OCI-LY7 (cell line): Measurements from ENCODE around the gene TMEM181. TPM values are rescaled to one million over a fixed set of nuclear protein-coding genes. Genes with fewer than 3 reads are reported as not detected.
"Not testable (repeated sequence)": the region's sequence is repeated elsewhere in the genome, so short reads cannot be mapped to it uniquely, and the experiment has no call there.

Experiments
- BruUV-seq: library from RNA; stranded (reverse); fragments of 400-500 nt; replicated peaks from 2 replicates; lab custom pipeline; 2021; lab: Mats Ljungman, UMichigan
- CTCF ChIA-PET: fragments of 300-600 bp; sonication (Branson Sonifier 250); formaldehyde crosslinking; loops from one replicate; lab custom pipeline; 2022; ENCODE audit warnings: antibody characterized with exemption; ENCODE audit not compliant: unreplicated experiment; lab: Charles Lee
- POLR2A ChIA-PET: fragments of 300-600 bp; sonication (Branson Sonifier 250); formaldehyde crosslinking; loops from one replicate; lab custom pipeline; 2022; ENCODE audit warnings: antibody characterized with exemption; lab: Charles Lee
- DNase-seq: peaks from one replicate; pipeline ENCODE4 v3.0.0-alpha.2; 2015; ENCODE audit warnings: low spot score
- H2AFZ ChIP-seq: fragments of 200-600 bp; sonication (generic), shearing (Covaris generic); 2 replicates; pipeline ENCODE4 v1.6.1; 2014; ENCODE audit warnings: mild to moderate bottlenecking, antibody characterized with exemption, low read length, moderate library complexity
- H3K27ac ChIP-seq: fragments of 200-600 bp; sonication (generic); 2 replicates; pipeline ENCODE4 v1.5.1; 2014; ENCODE audit warnings: mixed run types, low read depth, mild to moderate bottlenecking, moderate library complexity, low read length, inconsistent platforms; ENCODE audit not compliant: poor library complexity, severe bottlenecking
- H3K36me3 ChIP-seq: fragments of 200-600 bp; sonication (generic); 2 replicates; pipeline ENCODE4 v1.6.1; 2014; ENCODE audit warnings: mild to moderate bottlenecking, antibody characterized with exemption, low read length, moderate library complexity, mixed read lengths; ENCODE audit not compliant: insufficient read depth
- H3K4me1 ChIP-seq: fragments of 200-600 bp; sonication (generic); 2 replicates; pipeline ENCODE4 v1.5.1; 2014; ENCODE audit warnings: mild to moderate bottlenecking, low read length; ENCODE audit not compliant: insufficient read depth, poor library complexity, severe bottlenecking
- H3K4me2 ChIP-seq: fragments of 200-600 bp; sonication (generic); 2 replicates; pipeline ENCODE4 v1.6.1; 2014; ENCODE audit warnings: mild to moderate bottlenecking, low read length
- H3K4me3 ChIP-seq: fragments of 200-600 bp; sonication (generic); 2 replicates; pipeline ENCODE4 v1.5.1; 2014; ENCODE audit warnings: mild to moderate bottlenecking, low read depth, low read length; ENCODE audit not compliant: poor library complexity, severe bottlenecking
- H3K79me2 ChIP-seq: fragments of 200-600 bp; sonication (generic); 2 replicates; pipeline ENCODE4 v1.6.1; 2016; ENCODE audit warnings: low read depth, mild to moderate bottlenecking, low read length, moderate library complexity, mixed read lengths; ENCODE audit not compliant: insufficient read depth
- H3K9me2 ChIP-seq: fragments of 200-600 bp; sonication (generic); 2 replicates; pipeline ENCODE4 v1.6.1; 2016; ENCODE audit warnings: mild to moderate bottlenecking, low read length, mixed read lengths; ENCODE audit not compliant: insufficient read depth
- H3K9me3 ChIP-seq: fragments of 200-600 bp; sonication (generic); 2 replicates; pipeline ENCODE4 v1.6.1; 2014; ENCODE audit warnings: mild to moderate bottlenecking, mixed run types, low read length, mixed read lengths
- H4K20me1 ChIP-seq: fragments of 200-600 bp; sonication (generic); 2 replicates; pipeline ENCODE4 v1.6.1; 2014; ENCODE audit warnings: mild to moderate bottlenecking, antibody characterized with exemption, low read length, moderate library complexity, mixed read lengths; ENCODE audit not compliant: insufficient read depth
- EZH2phosphoT487 ChIP-seq: fragments of 200-600 bp; sonication (generic); IDR thresholded peaks from 2 replicates; pipeline ENCODE4 v1.6.1; 2018; ENCODE audit warnings: low read depth, borderline replicate concordance, mild to moderate bottlenecking, mixed run types, antibody characterized with exemption, low read length, moderate library complexity, mixed read lengths
- intact Hi-C: fragments of 100-400 bp; cut with micrococcal nuclease; formaldehyde crosslinking; loops from one replicate; pipeline ENCODE4 v1.10.0; 2022; ENCODE audit not compliant: unreplicated experiment
- total RNA-seq, 2 experiments: library from RNA; depleted of rRNA in 1 of 2; stranded (reverse); fragments of >200 nt in 1 of 2; shearing (Covaris generic) in 1 of 2; gene quantifications; 2 replicates each; pipeline ENCODE4 v1.2.3, GENCODE V29; 2014 to 2022
- TF ChIP-seq, protein P1 (sequence below): fragments of 200-600 bp; sonication (generic); conservative IDR thresholded peaks from 2 replicates; pipeline ENCODE4 v1.5.1; 2014; ENCODE audit warnings: mild to moderate bottlenecking, antibody characterized with exemption, low read length, moderate library complexity, mixed read lengths

Gene TMEM181
- total RNA-seq, 2 experiments from 2014 or later = 8.0 to 12.5 TPM

DNA sequence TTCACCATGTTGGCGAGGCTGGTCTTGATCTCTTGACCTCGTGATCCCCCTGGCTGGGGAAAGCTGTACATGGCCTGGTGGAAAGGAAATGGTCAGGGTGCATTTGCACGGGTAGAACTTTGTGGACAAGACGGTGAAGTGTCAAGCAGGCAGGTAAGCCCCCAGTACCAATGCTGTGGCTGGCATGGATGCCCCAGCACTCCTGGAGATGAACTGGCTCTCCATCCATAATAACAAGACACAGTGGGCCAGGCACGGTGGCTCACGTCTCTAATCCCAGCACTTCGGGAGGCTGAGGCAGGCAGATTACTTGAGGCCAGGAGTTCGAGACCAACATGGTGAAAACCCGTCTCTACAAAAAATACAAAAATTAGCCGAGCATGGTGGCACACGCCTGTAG, 37.3 kb upstream of the TMEM181 start:
- Histone ChIP-seq H3K4me2 (no peak overlapping the region), H2AFZ (no peak overlapping the region), H4K20me1 (no peaks in the 10 kb centered on the region), H3K9me3 (no peaks in the 10 kb centered on the region), H3K36me3 (no peaks in the 10 kb centered on the region), H3K4me3 (no peak overlapping the region), H3K9me2 (no peaks in the 10 kb centered on the region), H3K4me1 (peaks cover 8% of the 10 kb centered on the region), H3K79me2 (no peaks in the 10 kb centered on the region), H3K27ac (no peak overlapping the region)
- no peak for DNase-seq
- ChIA-PET POLR2A (interaction anchor here (0.8 kb wide), 1 partner anchor 13 kb away, joined by 5 read pairs; no protein-coding TSS in a partner anchor), CTCF (no interaction called here)
- TF ChIP-seq, protein P1, sequence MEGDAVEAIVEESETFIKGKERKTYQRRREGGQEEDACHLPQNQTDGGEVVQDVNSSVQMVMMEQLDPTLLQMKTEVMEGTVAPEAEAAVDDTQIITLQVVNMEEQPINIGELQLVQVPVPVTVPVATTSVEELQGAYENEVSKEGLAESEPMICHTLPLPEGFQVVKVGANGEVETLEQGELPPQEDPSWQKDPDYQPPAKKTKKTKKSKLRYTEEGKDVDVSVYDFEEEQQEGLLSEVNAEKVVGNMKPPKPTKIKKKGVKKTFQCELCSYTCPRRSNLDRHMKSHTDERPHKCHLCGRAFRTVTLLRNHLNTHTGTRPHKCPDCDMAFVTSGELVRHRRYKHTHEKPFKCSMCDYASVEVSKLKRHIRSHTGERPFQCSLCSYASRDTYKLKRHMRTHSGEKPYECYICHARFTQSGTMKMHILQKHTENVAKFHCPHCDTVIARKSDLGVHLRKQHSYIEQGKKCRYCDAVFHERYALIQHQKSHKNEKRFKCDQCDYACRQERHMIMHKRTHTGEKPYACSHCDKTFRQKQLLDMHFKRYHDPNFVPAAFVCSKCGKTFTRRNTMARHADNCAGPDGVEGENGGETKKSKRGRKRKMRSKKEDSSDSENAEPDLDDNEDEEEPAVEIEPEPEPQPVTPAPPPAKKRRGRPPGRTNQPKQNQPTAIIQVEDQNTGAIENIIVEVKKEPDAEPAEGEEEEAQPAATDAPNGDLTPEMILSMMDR = no peak
- no peak for TF ChIP-seq EZH2phosphoT487
- BruUV-seq = no TSS peak
- intact Hi-C loops = no loop called here

DNA sequence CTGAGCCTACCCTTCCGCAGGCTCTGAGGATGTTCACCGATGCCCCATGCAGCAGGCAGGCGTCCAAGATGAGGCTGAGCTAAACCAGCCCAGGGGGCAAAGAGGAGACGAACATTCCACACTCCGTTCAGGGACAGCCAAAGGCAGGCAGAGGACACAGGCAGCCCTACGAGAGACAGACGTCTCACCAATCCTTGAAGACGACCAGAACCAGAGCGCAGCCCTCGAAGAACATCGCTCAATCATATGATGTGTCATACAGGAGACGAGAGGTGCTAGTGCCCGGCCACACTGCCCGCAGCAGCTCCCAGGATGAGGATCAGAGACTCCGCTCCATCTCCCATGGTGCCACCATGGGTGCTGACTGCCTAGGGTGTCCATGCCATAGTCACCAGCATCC, 35.6 kb upstream of the TMEM181 start:
- no peak overlapping the region for H3K4me2 ChIP-seq
- ChIA-PET CTCF (no interaction called here), POLR2A (no interaction called here)
- no peaks in the 10 kb centered on the region for H3K4me1 ChIP-seq
- no peak overlapping the region for H3K4me3 ChIP-seq
- no peaks in the 10 kb centered on the region for H3K9me2 ChIP-seq
- no TSS peak for BruUV-seq
- no peaks in the 10 kb centered on the region for H3K36me3 ChIP-seq
- no peaks in the 10 kb centered on the region for H3K9me3 ChIP-seq
- no peak for DNase-seq
- H2AFZ ChIP-seq = no peak overlapping the region
- TF ChIP-seq EZH2phosphoT487 = no peak
- TF ChIP-seq, protein P1 = no peak
- H4K20me1 ChIP-seq = no peaks in the 10 kb centered on the region
- no peaks in the 10 kb centered on the region for H3K79me2 ChIP-seq
- H3K27ac ChIP-seq = no peak overlapping the region
- intact Hi-C loops = no loop called here

DNA sequence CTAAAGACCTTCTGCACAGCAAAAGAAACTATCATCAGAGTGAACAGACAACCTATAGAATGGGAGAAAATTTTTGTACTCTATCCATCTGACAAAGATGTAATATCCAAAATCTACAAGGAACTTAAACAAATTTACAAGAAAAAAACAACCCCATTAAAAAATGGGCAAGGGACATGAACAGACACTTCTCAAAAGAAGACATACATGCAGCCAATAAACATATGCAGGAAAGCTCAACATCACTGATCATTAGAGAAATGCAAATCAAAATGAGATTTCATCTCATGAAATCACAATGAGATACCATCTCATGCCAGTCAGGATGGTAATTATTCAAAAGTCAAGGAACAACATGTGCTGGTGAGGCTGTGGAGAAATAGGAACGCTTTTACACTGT, 32.0 kb upstream of the TMEM181 start:
- H3K27ac ChIP-seq, H3K4me3 ChIP-seq, H3K36me3 ChIP-seq, H4K20me1 ChIP-seq, intact Hi-C loops, POLR2A ChIA-PET, H3K9me3 ChIP-seq, DNase-seq, BruUV-seq, H2AFZ ChIP-seq, CTCF ChIA-PET, H3K79me2 ChIP-seq, H3K4me2 ChIP-seq, H3K9me2 ChIP-seq, H3K4me1 ChIP-seq: not testable (repeated sequence)
